ENCODE measurements around the gene BRINP3. TPM values are rescaled to one million over a fixed set of nuclear protein-coding genes. Genes with fewer than 3 reads are reported as not detected.
"Not testable (repeated sequence)": the region's sequence is repeated elsewhere in the genome, so short reads cannot be mapped to it uniquely, and the experiment has no call there.

The BRINP3 gene
- polyA plus RNA-seq (2012; ENCODE audit: low read depth, missing spikeins) = not detected

- no peak for DNase-seq (ENCODE audit: insufficient read length, low spot score)
- no peak for FAIRE-seq
- TF ChIP-seq SPI1 (IDR thresholded peaks at IDR 0.05; ENCODE audit: low read depth, low read length) (no peak), TAF1 (IDR thresholded peaks at IDR 0.05; ENCODE audit: low read depth, low read length) (no peak), PAX5 (IDR thresholded peaks at IDR 0.05; ENCODE audit: insufficient read depth, low read length, severe bottlenecking) (no peak), POLR2A (IDR thresholded peaks at IDR 0.05; ENCODE audit: low read depth, low read length) (no peak), POLR2AphosphoS5 (IDR thresholded peaks at IDR 0.05; ENCODE audit: low read depth, low read length) (no peak), POU2F2 (IDR thresholded peaks at IDR 0.05; ENCODE audit: low read depth, low read length) (no peak)
Measured at GRCh38 chr1:190477762-190478148, at the start of gene BRINP3. TSS of gene BRINP3 (minus strand) at chr1:190477864.

GRCh38 chr1:190511554-190511953 lies 33.9 kb upstream of the BRINP3 start:
- no peak for FAIRE-seq
- TF ChIP-seq TAF1 (IDR thresholded peaks at IDR 0.05; ENCODE audit: low read depth, low read length) (no peak), POU2F2 (IDR thresholded peaks at IDR 0.05; ENCODE audit: low read depth, low read length) (no peak), POLR2A (IDR thresholded peaks at IDR 0.05; ENCODE audit: low read depth, low read length) (no peak)
- no peak for DNase-seq (ENCODE audit: insufficient read length, low spot score)

GRCh38 chr1:190507357-190507756 lies 29.7 kb upstream of the BRINP3 start:
- no peak for FAIRE-seq
- TF ChIP-seq POU2F2 (IDR thresholded peaks at IDR 0.05; ENCODE audit: low read depth, low read length) = no peak
- TF ChIP-seq TAF1 (IDR thresholded peaks at IDR 0.05; ENCODE audit: low read depth, low read length) = no peak
- no peak for TF ChIP-seq POLR2AphosphoS5 (IDR thresholded peaks at IDR 0.05; ENCODE audit: low read depth, low read length)
- TF ChIP-seq POLR2A (IDR thresholded peaks at IDR 0.05; ENCODE audit: low read depth, low read length) = no peak
- no peak for TF ChIP-seq SPI1 (IDR thresholded peaks at IDR 0.05; ENCODE audit: low read depth, low read length)
- TF ChIP-seq PAX5 (IDR thresholded peaks at IDR 0.05; ENCODE audit: insufficient read depth, low read length, severe bottlenecking) = no peak
- no peak for DNase-seq (ENCODE audit: insufficient read length, low spot score)

DNA sequence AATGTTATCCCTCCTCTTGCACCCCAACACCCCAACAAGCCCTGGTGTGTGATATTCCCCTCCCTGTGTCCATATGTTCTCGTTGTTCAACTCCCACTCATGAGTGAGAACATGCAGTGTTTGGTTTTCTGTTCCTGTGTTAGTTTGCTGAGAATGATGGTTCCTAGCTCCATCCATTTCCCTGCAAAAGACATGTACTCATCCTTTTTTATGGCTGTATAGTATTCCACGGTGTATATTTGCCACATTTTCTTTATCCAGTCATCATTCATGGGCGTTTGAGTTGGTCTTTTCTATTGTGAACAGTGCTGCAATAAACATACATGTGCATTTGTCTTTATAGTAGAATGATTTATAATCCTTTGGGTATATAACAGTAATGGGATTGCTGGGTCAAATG lies 26.9 kb upstream of the BRINP3 start:
- FAIRE-seq; DNase-seq (ENCODE audit: insufficient read length, low spot score): not testable (repeated sequence)

DNA sequence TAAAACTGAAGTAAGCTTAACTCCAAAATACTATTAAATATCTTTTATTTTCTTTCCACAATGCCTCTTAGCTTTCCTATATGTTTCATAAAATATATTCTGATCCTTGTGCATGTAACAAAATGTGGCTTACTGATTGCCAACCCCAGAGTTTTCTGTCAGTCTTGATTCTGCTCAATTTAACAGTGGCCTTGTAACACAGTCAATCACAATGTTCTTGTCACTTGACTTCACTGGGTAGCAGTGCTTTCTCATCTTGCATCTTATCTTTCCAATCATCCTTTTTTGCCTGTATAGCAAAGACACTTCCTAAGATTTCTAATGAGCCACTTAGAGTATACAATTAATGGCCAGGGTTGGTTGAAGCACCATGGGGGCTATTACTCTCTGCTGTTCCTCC lies 19.9 kb upstream of the BRINP3 start:
- DNase-seq (ENCODE audit: insufficient read length, low spot score) (no peak), FAIRE-seq (no peak)
- TF ChIP-seq POLR2A (IDR thresholded peaks at IDR 0.05; ENCODE audit: low read depth, low read length) = no peak
- no peak for TF ChIP-seq POU2F2 (IDR thresholded peaks at IDR 0.05; ENCODE audit: low read depth, low read length)
- TF ChIP-seq TAF1 (IDR thresholded peaks at IDR 0.05; ENCODE audit: low read depth, low read length) = no peak
- TF ChIP-seq PAX5 (IDR thresholded peaks at IDR 0.05; ENCODE audit: insufficient read depth, low read length, severe bottlenecking) = no peak
- TF ChIP-seq POLR2AphosphoS5 (IDR thresholded peaks at IDR 0.05; ENCODE audit: low read depth, low read length) = no peak
- no peak for TF ChIP-seq SPI1 (IDR thresholded peaks at IDR 0.05; ENCODE audit: low read depth, low read length)

DNA sequence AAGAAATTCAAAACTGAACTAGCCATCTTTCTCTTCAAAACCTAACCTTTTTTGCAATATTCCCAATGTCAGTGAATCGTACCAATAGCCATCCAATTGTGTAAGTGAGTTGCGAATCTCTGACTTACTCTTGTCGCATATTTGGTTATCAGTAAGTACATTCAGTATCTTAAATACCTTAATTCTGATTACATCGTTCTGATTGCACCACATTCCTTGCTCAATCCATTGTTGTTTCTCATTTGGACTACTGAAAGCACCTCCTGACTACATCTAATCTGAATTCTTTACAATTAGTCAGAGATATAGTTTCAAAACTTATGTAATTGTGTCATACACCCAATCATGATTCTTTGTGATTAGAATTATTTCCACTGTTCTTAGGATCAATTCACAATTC lies 16.8 kb upstream of the BRINP3 start:
- TF ChIP-seq POU2F2 (IDR thresholded peaks at IDR 0.05; ENCODE audit: low read depth, low read length) = no peak
- TF ChIP-seq PAX5 (IDR thresholded peaks at IDR 0.05; ENCODE audit: insufficient read depth, low read length, severe bottlenecking) = no peak
- TF ChIP-seq TAF1 (IDR thresholded peaks at IDR 0.05; ENCODE audit: low read depth, low read length) = no peak
- TF ChIP-seq POLR2A (IDR thresholded peaks at IDR 0.05; ENCODE audit: low read depth, low read length) = no peak
- TF ChIP-seq SPI1 (IDR thresholded peaks at IDR 0.05; ENCODE audit: low read depth, low read length) = no peak
- TF ChIP-seq POLR2AphosphoS5 (IDR thresholded peaks at IDR 0.05; ENCODE audit: low read depth, low read length) = no peak
- FAIRE-seq (no peak), DNase-seq (ENCODE audit: insufficient read length, low spot score) (no peak)

- FAIRE-seq (no peak), DNase-seq (ENCODE audit: insufficient read length, low spot score) (no peak)
- TF ChIP-seq POLR2AphosphoS5 (IDR thresholded peaks at IDR 0.05; ENCODE audit: low read depth, low read length) (no peak), TAF1 (IDR thresholded peaks at IDR 0.05; ENCODE audit: low read depth, low read length) (no peak), SPI1 (IDR thresholded peaks at IDR 0.05; ENCODE audit: low read depth, low read length) (no peak), POLR2A (IDR thresholded peaks at IDR 0.05; ENCODE audit: low read depth, low read length) (no peak), POU2F2 (IDR thresholded peaks at IDR 0.05; ENCODE audit: low read depth, low read length) (no peak), PAX5 (IDR thresholded peaks at IDR 0.05; ENCODE audit: insufficient read depth, low read length, severe bottlenecking) (no peak)
Measured at GRCh38 chr1:190491404-190491803, 13.7 kb upstream of the BRINP3 start.

DNA sequence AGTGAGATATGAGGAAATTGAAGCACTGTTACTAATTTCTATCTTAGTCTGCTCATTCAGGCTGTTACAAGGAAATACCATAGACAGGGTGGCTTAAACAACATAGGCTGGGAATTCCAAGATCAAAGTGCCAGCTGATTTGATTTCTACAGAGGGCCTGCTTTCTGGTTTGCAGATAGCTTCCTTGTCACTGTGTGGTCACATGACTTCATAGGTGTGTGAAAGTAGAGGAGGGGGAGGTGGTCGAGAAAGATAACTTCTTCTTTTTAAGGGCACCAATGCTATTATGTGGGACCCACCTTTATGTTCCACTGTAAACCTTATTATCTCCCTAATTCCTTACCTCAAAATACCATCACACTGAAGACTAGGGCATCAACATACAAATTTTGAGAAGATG lies 6.4 kb upstream of the BRINP3 start:
- FAIRE-seq (no peak), DNase-seq (ENCODE audit: insufficient read length, low spot score) (no peak)
- TF ChIP-seq POU2F2 (IDR thresholded peaks at IDR 0.05; ENCODE audit: low read depth, low read length) = no peak
- no peak for TF ChIP-seq POLR2A (IDR thresholded peaks at IDR 0.05; ENCODE audit: low read depth, low read length)
- no peak for TF ChIP-seq PAX5 (IDR thresholded peaks at IDR 0.05; ENCODE audit: insufficient read depth, low read length, severe bottlenecking)
- TF ChIP-seq SPI1 (IDR thresholded peaks at IDR 0.05; ENCODE audit: low read depth, low read length) = no peak
- no peak for TF ChIP-seq POLR2AphosphoS5 (IDR thresholded peaks at IDR 0.05; ENCODE audit: low read depth, low read length)
- no peak for TF ChIP-seq TAF1 (IDR thresholded peaks at IDR 0.05; ENCODE audit: low read depth, low read length)

GRCh38 chr1:190480231-190480630 lies 2.6 kb upstream of the BRINP3 start:
- FAIRE-seq (no peak), DNase-seq (ENCODE audit: insufficient read length, low spot score) (no peak)
- TF ChIP-seq POLR2AphosphoS5 (IDR thresholded peaks at IDR 0.05; ENCODE audit: low read depth, low read length) (no peak), POLR2A (IDR thresholded peaks at IDR 0.05; ENCODE audit: low read depth, low read length) (no peak), TAF1 (IDR thresholded peaks at IDR 0.05; ENCODE audit: low read depth, low read length) (no peak), POU2F2 (IDR thresholded peaks at IDR 0.05; ENCODE audit: low read depth, low read length) (no peak), SPI1 (IDR thresholded peaks at IDR 0.05; ENCODE audit: low read depth, low read length) (no peak), PAX5 (IDR thresholded peaks at IDR 0.05; ENCODE audit: insufficient read depth, low read length, severe bottlenecking) (no peak)

DNA sequence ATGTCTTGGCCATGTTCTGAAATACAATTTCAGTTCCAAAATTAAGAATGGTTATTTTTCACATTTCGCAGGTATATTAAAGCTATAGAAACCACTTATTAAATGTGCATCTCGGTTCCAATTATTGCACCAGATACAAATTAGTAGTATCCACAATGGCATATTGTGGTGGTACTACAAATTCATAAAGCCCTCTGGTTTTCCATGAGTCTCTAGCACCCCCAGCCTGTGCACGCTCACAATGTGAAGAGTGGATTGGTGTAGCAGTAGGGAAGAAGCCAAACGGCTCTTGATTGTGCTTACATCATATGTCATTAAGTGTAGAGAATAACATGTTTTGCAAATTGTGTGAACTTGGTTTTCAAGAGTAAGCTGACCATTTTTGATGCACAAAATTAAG lies 1.9 kb upstream of the BRINP3 start:
- DNase-seq (ENCODE audit: insufficient read length, low spot score) (no peak), FAIRE-seq (no peak)
- TF ChIP-seq TAF1 (IDR thresholded peaks at IDR 0.05; ENCODE audit: low read depth, low read length) = no peak
- TF ChIP-seq SPI1 (IDR thresholded peaks at IDR 0.05; ENCODE audit: low read depth, low read length) = no peak
- TF ChIP-seq POLR2AphosphoS5 (IDR thresholded peaks at IDR 0.05; ENCODE audit: low read depth, low read length) = no peak

DNA sequence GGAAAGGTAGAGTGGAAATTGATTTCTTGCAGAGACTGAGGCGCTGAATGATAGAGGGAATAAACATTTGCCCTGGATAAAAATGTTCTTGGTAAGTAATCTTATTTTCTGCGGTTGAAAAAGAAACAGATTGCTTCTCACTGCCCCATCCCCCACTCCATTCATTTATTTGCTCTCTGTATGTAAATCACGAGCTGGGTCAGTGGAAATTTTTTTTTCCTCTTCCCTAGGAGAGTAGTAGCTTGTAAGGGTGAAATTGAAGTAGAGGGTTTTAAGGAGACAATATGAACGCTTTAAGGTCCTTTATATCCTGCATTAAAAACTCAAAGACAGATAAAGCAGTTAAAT lies 1.4 kb upstream of the BRINP3 start:
- no peak for FAIRE-seq
- no peak for DNase-seq (ENCODE audit: insufficient read length, low spot score)
- no peak for TF ChIP-seq SPI1 (IDR thresholded peaks at IDR 0.05; ENCODE audit: low read depth, low read length)
- TF ChIP-seq POU2F2 (IDR thresholded peaks at IDR 0.05; ENCODE audit: low read depth, low read length) = no peak
- no peak for TF ChIP-seq POLR2AphosphoS5 (IDR thresholded peaks at IDR 0.05; ENCODE audit: low read depth, low read length)
- TF ChIP-seq PAX5 (IDR thresholded peaks at IDR 0.05; ENCODE audit: insufficient read depth, low read length, severe bottlenecking) = no peak
- TF ChIP-seq POLR2A (IDR thresholded peaks at IDR 0.05; ENCODE audit: low read depth, low read length) = no peak
- TF ChIP-seq TAF1 (IDR thresholded peaks at IDR 0.05; ENCODE audit: low read depth, low read length) = no peak
